ENCODE measurements around the gene SYNGR3.

Gene SYNGR3

DNA sequence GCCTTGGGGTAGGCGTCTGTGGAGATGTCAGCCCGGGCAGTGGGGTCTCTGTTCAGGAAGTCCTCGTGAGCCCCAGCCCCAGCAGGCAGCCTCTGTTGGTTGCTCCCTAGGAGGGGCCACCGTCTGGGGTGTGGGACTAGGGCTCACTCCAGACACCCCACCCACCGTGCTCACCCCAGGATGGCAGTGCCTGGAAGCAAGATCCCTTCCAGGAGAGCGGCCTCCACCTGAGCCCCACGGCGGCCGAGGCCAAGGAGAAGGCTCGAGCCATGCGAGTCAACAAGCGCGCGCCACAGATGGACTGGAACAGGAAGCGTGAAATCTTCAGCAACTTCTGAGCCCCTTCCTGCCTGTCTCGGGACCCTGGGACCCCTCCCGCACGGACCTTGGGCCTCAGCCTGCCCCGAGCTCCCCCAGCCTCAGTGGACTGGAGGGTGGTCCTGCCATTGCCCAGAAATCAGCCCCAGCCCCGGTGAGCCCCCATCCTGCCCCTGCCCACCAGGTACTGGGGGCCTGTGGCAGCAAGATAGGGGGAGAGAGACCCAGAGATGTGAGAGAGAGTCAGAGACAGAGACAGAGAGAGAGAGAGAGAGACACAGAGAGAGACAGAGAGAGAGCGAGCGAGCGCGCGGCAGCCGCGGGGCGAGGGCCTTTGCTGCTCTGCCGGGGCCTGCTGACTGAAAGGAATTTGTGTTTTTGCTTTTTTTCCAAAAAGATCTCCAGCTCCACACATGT, 48.0 kb downstream of the SYNGR3 start:
- Histone ChIP-seq H3K9me3 (ENCODE audit: low read depth, low read length) (no peaks in the 10 kb centered on the region), H3K36me3 (ENCODE audit: insufficient read depth, low read length) (peaks cover 3% of the 10 kb centered on the region; the same call in 1 of the 2 replicates), H3K4me3 (peak overlapping the region; percentile 71), H3K27ac (peak overlapping the region; percentile 99), H3K9ac (ENCODE audit: insufficient read length) (peak overlapping the region; percentile 89)
- TF ChIP-seq FOXP2 (optimal IDR thresholded peaks at IDR 0.05; ENCODE audit: control extremely low read depth, extremely low read length, insufficient read depth): no peak
- TF ChIP-seq EZH2 (IDR thresholded peaks at IDR 0.05): no peak
- TF ChIP-seq POLR2AphosphoS5 (IDR thresholded peaks at IDR 0.05; ENCODE audit: borderline replicate concordance, low read depth, low read length): no peak
- DNase-seq (ENCODE audit: low read depth, low spot score): no peak

DNA sequence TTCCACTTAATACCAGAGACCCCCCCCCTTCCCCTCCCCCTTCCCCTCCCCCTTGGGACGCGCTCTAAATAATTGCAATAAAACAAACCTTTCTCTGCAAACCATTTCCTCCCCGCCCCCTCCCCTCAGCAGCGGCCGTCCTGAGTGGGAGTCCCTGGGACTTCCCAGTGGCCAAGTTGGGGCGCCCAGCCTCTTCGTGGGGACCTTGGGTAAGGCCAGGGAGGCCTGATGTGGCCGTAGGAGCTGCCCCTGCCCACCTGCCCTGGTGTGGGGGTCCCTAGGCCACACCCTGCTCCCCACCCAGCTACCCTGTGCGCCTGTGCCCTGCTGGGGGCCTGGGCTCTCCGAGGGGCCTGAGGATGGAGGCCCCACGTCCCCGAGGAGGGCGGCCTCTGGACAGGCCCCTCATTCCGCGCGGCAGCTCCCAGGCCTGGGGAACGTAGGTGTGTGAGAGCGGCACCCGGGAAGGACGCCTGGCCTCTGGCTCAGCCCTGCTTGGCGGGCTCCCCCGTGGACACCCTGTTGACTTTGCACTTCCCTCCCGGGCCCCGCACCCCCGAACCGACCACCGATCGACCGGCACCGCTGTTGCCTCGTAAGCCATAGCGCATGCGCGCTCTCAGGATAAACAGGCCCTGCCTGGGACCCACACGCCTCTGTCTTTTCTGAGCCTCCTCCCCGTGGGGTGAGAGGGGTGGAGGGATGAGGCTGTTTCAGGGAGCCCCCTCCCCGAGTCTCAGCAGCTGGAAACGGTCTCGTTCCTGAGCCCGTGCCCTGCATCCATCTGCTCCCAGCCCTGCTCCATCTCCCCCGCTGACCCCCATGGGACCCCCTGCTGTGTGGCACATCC, 48.8 kb downstream of the SYNGR3 start:
- no peak for TF ChIP-seq POLR2AphosphoS5 (IDR thresholded peaks at IDR 0.05; ENCODE audit: borderline replicate concordance, low read depth, low read length)
- no peak for TF ChIP-seq EZH2 (IDR thresholded peaks at IDR 0.05)
- no peak for TF ChIP-seq FOXP2 (optimal IDR thresholded peaks at IDR 0.05; ENCODE audit: control extremely low read depth, extremely low read length, insufficient read depth)
- H3K27ac ChIP-seq: peak overlapping the region; percentile 99

DNA sequence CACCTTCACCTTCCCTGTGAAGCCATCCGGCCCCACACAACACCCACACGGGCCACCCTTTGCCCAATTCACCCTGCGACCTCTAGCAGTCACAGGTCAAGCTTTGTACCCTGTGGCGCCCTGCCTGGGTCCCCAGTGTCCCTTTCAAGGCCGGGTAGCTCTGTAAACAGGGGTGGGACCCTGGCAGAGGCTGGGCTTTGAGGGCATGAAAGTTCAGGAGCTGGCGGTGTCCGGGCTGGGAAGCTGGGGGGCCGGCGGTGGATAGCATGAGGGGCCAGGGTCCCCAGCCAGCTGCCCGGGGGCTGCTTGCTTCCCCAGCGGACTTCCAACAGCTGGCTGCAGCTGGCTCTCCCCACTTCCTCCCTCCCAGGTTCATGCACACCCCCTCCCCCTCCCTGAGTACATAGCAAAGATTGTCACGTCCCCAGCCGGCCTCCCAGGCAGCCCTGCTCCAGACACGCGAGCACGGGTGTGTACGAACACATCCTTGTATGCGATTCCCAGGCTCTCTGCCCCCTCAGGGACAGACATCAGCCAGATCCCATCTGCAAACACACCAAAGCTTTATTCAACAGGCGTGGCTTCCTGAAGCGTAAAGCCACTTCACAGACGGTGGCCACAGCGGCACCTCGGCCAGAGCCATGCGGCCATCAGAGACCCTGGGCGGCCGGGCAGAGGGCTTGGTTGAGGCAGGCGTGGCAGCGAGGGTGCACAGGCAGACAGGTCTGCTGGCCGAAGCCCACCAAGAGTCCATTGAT, 49.7 kb downstream of the SYNGR3 start:
- no peak for TF ChIP-seq FOXP2 (optimal IDR thresholded peaks at IDR 0.05; ENCODE audit: control extremely low read depth, extremely low read length, insufficient read depth)
- no peak for TF ChIP-seq EZH2 (IDR thresholded peaks at IDR 0.05)
- peak; percentile 19; the same call in 1 of the 2 replicates for TF ChIP-seq POLR2AphosphoS5 (IDR thresholded peaks at IDR 0.05; ENCODE audit: borderline replicate concordance, low read depth, low read length)
- Histone ChIP-seq H3K9ac (ENCODE audit: insufficient read length) (no peak overlapping the region), H3K9me3 (ENCODE audit: low read depth, low read length) (no peaks in the 10 kb centered on the region), H3K4me3 (no peak overlapping the region), H3K36me3 (ENCODE audit: insufficient read depth, low read length) (peaks cover 3% of the 10 kb centered on the region; the same call in 1 of the 2 replicates), H3K27ac (peak overlapping the region; percentile 99)
- DNase-seq (ENCODE audit: low read depth, low spot score): no peak

More for the DNA sequence above, 48.8 kb downstream of the SYNGR3 start:
- Histone ChIP-seq H3K9me3 (ENCODE audit: low read depth, low read length) (no peaks in the 10 kb centered on the region), H3K9ac (ENCODE audit: insufficient read length) (peak overlapping the region; percentile 43), H3K36me3 (ENCODE audit: insufficient read depth, low read length) (peaks cover 3% of the 10 kb centered on the region; the same call in 1 of the 2 replicates), H3K4me3 (peak overlapping the region; percentile 71)
- DNase-seq (ENCODE audit: low read depth, low spot score): no peak

DNA sequence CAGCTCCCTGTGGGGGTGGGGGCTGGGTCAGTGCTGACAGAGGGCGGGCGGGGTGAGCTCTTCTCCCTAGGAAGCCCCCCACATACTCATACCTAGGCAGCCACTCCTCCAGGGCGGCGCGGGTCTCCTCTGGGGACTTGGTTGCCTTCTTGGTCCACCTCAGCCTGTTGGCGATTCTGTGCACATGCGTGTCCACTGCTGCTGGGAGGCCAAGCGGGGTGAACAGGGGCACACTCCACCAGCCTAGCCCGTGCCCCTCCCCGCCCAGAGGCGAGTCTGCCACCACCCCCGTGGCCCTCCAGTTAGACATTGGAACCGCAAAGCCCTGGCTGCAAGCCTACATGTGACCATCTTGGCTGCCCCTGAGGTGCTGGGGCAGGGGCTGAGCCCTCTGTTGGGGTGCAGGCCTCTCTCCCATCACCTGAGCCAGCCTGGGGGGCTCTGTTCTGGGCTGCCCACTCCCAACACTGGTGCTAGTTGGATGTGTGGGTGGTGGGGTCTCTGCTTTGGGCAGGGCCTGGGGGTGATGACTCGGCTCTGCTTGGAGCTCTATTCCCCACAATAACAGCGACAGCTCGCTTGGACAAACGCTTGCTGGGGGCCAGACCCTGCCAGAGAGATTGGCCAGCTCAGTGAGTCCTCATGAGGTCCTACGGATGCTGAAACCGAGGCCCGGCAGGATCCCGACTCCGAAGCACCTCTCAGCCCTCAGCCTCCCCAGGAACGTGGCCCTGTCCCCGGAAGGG, 50.4 kb downstream of the SYNGR3 start:
- TF ChIP-seq EZH2 (IDR thresholded peaks at IDR 0.05): no peak
- no peak for TF ChIP-seq FOXP2 (optimal IDR thresholded peaks at IDR 0.05; ENCODE audit: control extremely low read depth, extremely low read length, insufficient read depth)
- no peak for TF ChIP-seq POLR2AphosphoS5 (IDR thresholded peaks at IDR 0.05; ENCODE audit: borderline replicate concordance, low read depth, low read length)
- Histone ChIP-seq H3K4me3 (no peak overlapping the region), H3K27ac (peak overlapping the region; percentile 99), H3K36me3 (ENCODE audit: insufficient read depth, low read length) (peaks cover 3% of the 10 kb centered on the region; the same call in 1 of the 2 replicates), H3K9me3 (ENCODE audit: low read depth, low read length) (no peaks in the 10 kb centered on the region), H3K9ac (ENCODE audit: insufficient read length) (no peak overlapping the region)
- DNase-seq (ENCODE audit: low read depth, low spot score): no peak

DNA sequence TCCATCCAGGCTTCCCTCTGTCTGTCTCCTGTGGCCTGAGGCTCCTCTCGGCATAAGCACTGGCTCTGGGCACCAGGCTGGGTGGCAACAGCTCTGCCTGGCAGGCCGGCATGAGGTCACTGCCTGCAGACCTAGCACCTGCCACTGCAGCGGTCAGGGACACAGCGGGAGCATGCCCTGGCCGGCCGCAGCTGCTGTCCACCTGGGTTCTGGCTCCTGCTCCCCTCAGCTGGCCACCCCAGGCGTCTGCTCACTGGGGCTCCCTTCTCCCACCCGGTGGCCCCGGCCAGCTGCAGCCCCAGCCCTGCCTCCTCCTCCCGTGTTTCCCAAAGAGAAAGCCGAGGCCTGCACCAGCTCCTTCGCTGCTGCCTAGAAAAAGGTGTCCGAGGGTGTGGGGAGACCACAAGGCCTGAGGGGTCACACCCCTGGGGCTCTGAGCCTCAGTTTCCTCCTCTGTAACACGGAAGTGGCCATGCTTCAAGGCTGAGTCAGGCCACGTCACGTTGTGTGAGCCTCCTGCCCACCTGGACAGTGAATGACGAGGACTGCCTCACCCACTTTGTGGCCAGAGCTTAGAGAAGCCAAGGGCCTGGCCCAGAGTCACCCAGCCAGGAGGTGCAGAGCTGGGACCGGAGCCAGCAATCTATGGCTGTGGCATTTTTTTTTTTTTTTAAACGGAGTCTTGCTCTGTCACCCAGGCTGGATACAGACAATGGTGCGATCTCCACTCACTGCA, 51.2 kb downstream of the SYNGR3 start:
- TF ChIP-seq POLR2AphosphoS5 (IDR thresholded peaks at IDR 0.05; ENCODE audit: borderline replicate concordance, low read depth, low read length): no peak
- TF ChIP-seq FOXP2 (optimal IDR thresholded peaks at IDR 0.05; ENCODE audit: control extremely low read depth, extremely low read length, insufficient read depth): no peak
- TF ChIP-seq EZH2 (IDR thresholded peaks at IDR 0.05): no peak
- no peak overlapping the region for H3K9ac ChIP-seq (ENCODE audit: insufficient read length)
- H3K9me3 ChIP-seq (ENCODE audit: low read depth, low read length): no peaks in the 10 kb centered on the region
- H3K27ac ChIP-seq: peak overlapping the region; percentile 99
- peaks cover 3% of the 10 kb centered on the region; the same call in 1 of the 2 replicates for H3K36me3 ChIP-seq (ENCODE audit: insufficient read depth, low read length)
- DNase-seq (ENCODE audit: low read depth, low spot score): no peak
- H3K4me3 ChIP-seq: no peak overlapping the region

DNA sequence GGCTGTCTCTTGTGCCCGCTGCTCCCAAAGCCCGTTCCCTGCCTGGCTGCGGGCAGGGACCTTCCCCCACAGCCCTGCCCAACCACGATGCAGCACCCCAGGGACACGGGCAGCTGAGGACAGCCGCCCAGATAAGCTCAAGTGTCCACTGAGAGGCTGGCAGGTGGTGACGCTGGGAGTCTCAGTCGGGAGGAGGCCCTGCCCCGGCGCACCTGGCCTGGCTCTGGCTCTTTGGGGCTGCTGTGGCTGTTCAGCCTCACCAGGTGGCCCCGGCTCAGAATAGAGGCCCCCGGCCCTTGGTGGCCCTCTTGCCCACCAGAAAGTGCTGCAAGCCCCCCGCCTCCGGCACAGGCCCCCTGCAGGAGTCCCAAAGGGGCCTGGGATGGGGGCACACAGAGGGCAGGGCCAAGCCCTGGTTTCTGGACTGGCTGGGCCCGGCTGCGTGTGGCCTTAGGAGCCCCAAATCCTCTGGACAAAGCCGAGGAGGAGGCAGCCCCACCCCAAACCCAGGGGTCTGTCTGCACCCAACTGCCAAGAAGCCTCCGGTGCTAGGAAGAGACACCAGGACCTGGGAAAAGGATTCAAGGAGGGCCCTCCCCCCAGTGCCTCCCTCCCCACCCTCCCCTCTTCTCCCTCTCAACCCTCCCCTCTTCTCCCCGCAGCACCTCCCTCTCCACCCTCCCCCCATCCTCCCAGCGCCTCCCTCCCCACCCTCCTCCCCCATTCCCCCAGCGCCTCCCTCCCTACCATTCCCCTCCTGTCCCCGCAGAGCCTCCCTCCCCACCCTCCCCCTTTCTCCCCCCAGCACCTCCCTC, 52.6 kb downstream of the SYNGR3 start:
- Histone ChIP-seq H3K9ac (ENCODE audit: insufficient read length) (peak overlapping the region; percentile 47), H3K4me3 (peak overlapping the region; percentile 38), H3K9me3 (ENCODE audit: low read depth, low read length) (no peaks in the 10 kb centered on the region), H3K36me3 (ENCODE audit: insufficient read depth, low read length) (no peaks in the 10 kb centered on the region), H3K27ac (peak overlapping the region; percentile 99)
- TF ChIP-seq POLR2AphosphoS5 (IDR thresholded peaks at IDR 0.05; ENCODE audit: borderline replicate concordance, low read depth, low read length) (no peak), FOXP2 (optimal IDR thresholded peaks at IDR 0.05; ENCODE audit: control extremely low read depth, extremely low read length, insufficient read depth) (no peak), EZH2 (IDR thresholded peaks at IDR 0.05) (no peak)
- no peak for DNase-seq (ENCODE audit: low read depth, low spot score)
